ENCODE data around the gene IGSF21.

GRCh38 chr1:18357622-18358230 lies 250.1 kb downstream of the IGSF21 start:
- TF ChIP-seq POLR2A (IDR thresholded peaks at IDR 0.05) (no peak), EP300 (IDR thresholded peaks at IDR 0.05) (no peak), CTCF (IDR thresholded peaks at IDR 0.05) (no peak), POLR2AphosphoS5 (IDR thresholded peaks at IDR 0.05) (no peak)

Data from gastroesophageal sphincter (tissue), 3 donors.